ENCODE data around the gene SLC25A41. TPM values are rescaled to one million over a fixed set of nuclear protein-coding genes. Genes with fewer than 3 reads are reported as not detected.

SLC25A41 gene
- total and polyA plus RNA-seq, 2 of the 8 experiments (the other 6 are each of a cell fraction or from before 2014, with no cell fraction given), result 0.50 TPM; not detected in 1

GRCh38 chr19:6412447-6413091 is 21.0 kb downstream of the SLC25A41 start (continued):
- TF ChIP-seq SRF (IDR thresholded peaks at IDR 0.05; ENCODE audit: low read depth, low read length), result no peak
- TF ChIP-seq KDM5A (IDR thresholded peaks at IDR 0.05; ENCODE audit: low read length), result no peak
- no peak for TF ChIP-seq JUN (IDR thresholded peaks at IDR 0.05; ENCODE audit: low read depth, low read length)
- no peak for TF ChIP-seq CBX5 (IDR thresholded peaks at IDR 0.05; ENCODE audit: low read depth, low read length)
- TF ChIP-seq HDAC6 (IDR thresholded peaks at IDR 0.05; ENCODE audit: low read depth, low read length), result no peak
- no peak for TF ChIP-seq HDAC2 (IDR thresholded peaks at IDR 0.05; ENCODE audit: borderline replicate concordance in 1 of 2, low read depth in 2 of 2, low read length in 2 of 2)
- no peak for TF ChIP-seq KDM1A (IDR thresholded peaks at IDR 0.05; ENCODE audit: borderline replicate concordance, low read length)

Measured in H1 (cell line).